ENCODE results near the gene NTSR2. TPM values are rescaled to one million over a fixed set of nuclear protein-coding genes. Genes with fewer than 3 reads are reported as not detected.

NTSR2 gene
- total RNA-seq, 2 experiments from 2014 or later: not detected

GRCh38 chr2:11677136-11678055 lies 7.4 kb upstream of the NTSR2 start:
- H3K4me2 ChIP-seq (ENCODE audit: low read length): no peak overlapping the region
- CTCF ChIA-PET (ENCODE audit: unreplicated experiment): no interaction called here
- POLR2A ChIA-PET: interaction anchor here (1.1 kb wide), 1 partner anchor 13 kb away, joined by 3 read pairs; no protein-coding TSS in a partner anchor

GRCh38 chr2:11676640-11677039 lies 6.6 kb upstream of the NTSR2 start:
- Histone ChIP-seq H3K27ac (ENCODE audit: low read depth, low read length, poor library complexity, severe bottlenecking) (no peak overlapping the region), H4K20me1 (ENCODE audit: insufficient read depth, low read length) (no peaks in the 10 kb centered on the region), H3K4me1 (ENCODE audit: insufficient read depth, low read length, poor library complexity, severe bottlenecking) (peaks cover 4% of the 10 kb centered on the region), H3K79me2 (ENCODE audit: insufficient read depth, low read depth, low read length) (no peaks in the 10 kb centered on the region), H3K36me3 (ENCODE audit: insufficient read depth, low read length) (no peaks in the 10 kb centered on the region), H3K9me2 (ENCODE audit: insufficient read depth, low read length) (no peaks in the 10 kb centered on the region), H3K4me2 (ENCODE audit: low read length) (no peak overlapping the region), H2AFZ (ENCODE audit: low read length) (no peak overlapping the region), H3K9me3 (ENCODE audit: low read length) (no peaks in the 10 kb centered on the region), H3K4me3 (ENCODE audit: low read depth, low read length, poor library complexity, severe bottlenecking) (no peak overlapping the region)
- no peak for DNase-seq (ENCODE audit: low spot score)
- intact Hi-C loops (cut with micrococcal nuclease; ENCODE audit: unreplicated experiment): no loop called here
- no peak for TF ChIP-seq CTCF (conservative IDR thresholded peaks at IDR 0.05; ENCODE audit: low read length)
- no peak for TF ChIP-seq EZH2phosphoT487 (IDR thresholded peaks at IDR 0.05; ENCODE audit: borderline replicate concordance, low read depth, low read length)
- ChIA-PET CTCF (ENCODE audit: unreplicated experiment) (no interaction called here), POLR2A (interaction anchor here (1.1 kb wide), 1 partner anchor 12 kb away, joined by 3 read pairs; no protein-coding TSS in a partner anchor)
- no TSS peak for BruUV-seq (replicated peaks)

More at GRCh38 chr2:11677136-11678055, 7.4 kb upstream of the NTSR2 start:
- H3K4me1 ChIP-seq (ENCODE audit: insufficient read depth, low read length, poor library complexity, severe bottlenecking): peaks cover 4% of the 10 kb centered on the region
- no peaks in the 10 kb centered on the region for H3K9me2 ChIP-seq (ENCODE audit: insufficient read depth, low read length)
- BruUV-seq (replicated peaks): no TSS peak
- no peak overlapping the region for H3K27ac ChIP-seq (ENCODE audit: low read depth, low read length, poor library complexity, severe bottlenecking)
- intact Hi-C loops (cut with micrococcal nuclease; ENCODE audit: unreplicated experiment): no loop called here
- H3K79me2 ChIP-seq (ENCODE audit: insufficient read depth, low read depth, low read length): no peaks in the 10 kb centered on the region
- no peaks in the 10 kb centered on the region for H3K36me3 ChIP-seq (ENCODE audit: insufficient read depth, low read length)
- no peaks in the 10 kb centered on the region for H3K9me3 ChIP-seq (ENCODE audit: low read length)
- no peaks in the 10 kb centered on the region for H4K20me1 ChIP-seq (ENCODE audit: insufficient read depth, low read length)
- H2AFZ ChIP-seq (ENCODE audit: low read length): no peak overlapping the region
- no peak for DNase-seq (ENCODE audit: low spot score)
- no peak for TF ChIP-seq CTCF (conservative IDR thresholded peaks at IDR 0.05; ENCODE audit: low read length)
- TF ChIP-seq EZH2phosphoT487 (IDR thresholded peaks at IDR 0.05; ENCODE audit: borderline replicate concordance, low read depth, low read length): no peak
- no peak overlapping the region for H3K4me3 ChIP-seq (ENCODE audit: low read depth, low read length, poor library complexity, severe bottlenecking)

Measured in OCI-LY7 (cell line).